ENCODE results near the gene GALNT2.

GRCh38 chr1:230322967-230323547 lies 256.0 kb downstream of the GALNT2 start:
- TF ChIP-seq, protein P1, sequence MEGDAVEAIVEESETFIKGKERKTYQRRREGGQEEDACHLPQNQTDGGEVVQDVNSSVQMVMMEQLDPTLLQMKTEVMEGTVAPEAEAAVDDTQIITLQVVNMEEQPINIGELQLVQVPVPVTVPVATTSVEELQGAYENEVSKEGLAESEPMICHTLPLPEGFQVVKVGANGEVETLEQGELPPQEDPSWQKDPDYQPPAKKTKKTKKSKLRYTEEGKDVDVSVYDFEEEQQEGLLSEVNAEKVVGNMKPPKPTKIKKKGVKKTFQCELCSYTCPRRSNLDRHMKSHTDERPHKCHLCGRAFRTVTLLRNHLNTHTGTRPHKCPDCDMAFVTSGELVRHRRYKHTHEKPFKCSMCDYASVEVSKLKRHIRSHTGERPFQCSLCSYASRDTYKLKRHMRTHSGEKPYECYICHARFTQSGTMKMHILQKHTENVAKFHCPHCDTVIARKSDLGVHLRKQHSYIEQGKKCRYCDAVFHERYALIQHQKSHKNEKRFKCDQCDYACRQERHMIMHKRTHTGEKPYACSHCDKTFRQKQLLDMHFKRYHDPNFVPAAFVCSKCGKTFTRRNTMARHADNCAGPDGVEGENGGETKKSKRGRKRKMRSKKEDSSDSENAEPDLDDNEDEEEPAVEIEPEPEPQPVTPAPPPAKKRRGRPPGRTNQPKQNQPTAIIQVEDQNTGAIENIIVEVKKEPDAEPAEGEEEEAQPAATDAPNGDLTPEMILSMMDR (conservative IDR thresholded peaks at IDR 0.05; ENCODE audit: low read depth, low read length), result no peak
- TF ChIP-seq RCOR1 (IDR thresholded peaks at IDR 0.05; ENCODE audit: insufficient replicate concordance, low read length), result no peak
- TF ChIP-seq POLR2A (IDR thresholded peaks at IDR 0.05; ENCODE audit: low read depth, low read length), result no peak
- TF ChIP-seq RFX5 (IDR thresholded peaks at IDR 0.05; ENCODE audit: low read depth, low read length), result no peak
- no peak for TF ChIP-seq BHLHE40 (IDR thresholded peaks at IDR 0.05; ENCODE audit: low read depth, low read length)
- no peak for TF ChIP-seq MXI1 (IDR thresholded peaks at IDR 0.05; ENCODE audit: borderline replicate concordance, low read depth, low read length)
- TF ChIP-seq RAD21 (IDR thresholded peaks at IDR 0.05; ENCODE audit: low read length), result no peak

All from IMR-90 (cell line).